ENCODE data around the gene CPVL.

- peak in 1 of 3 donors; percentile 24 for TF ChIP-seq POLR2A (IDR thresholded peaks at IDR 0.05)
- TF ChIP-seq CTCF (IDR thresholded peaks at IDR 0.05) = peak; percentile 66 to 89 (median 80)
These were observed 190.4 kb downstream of the CPVL start for GRCh38 chr7:28955718-28956607.

Data from body of pancreas (tissue), 4 donors.